GM19239 (cell line): ENCODE measurements around the gene BCL11B.

ENCODE experiments used
- DNase-seq: peaks from one replicate; pipeline ENCODE4 v3.0.0; 2011; ENCODE audit warnings: low spot score; ENCODE audit not compliant: insufficient read length
- FAIRE-seq: peaks from 2 replicates; lab custom pipeline; 2011; peaks lifted over from hg19 to GRCh38; lab: Jason Lieb, UNC

The BCL11B gene

DNA sequence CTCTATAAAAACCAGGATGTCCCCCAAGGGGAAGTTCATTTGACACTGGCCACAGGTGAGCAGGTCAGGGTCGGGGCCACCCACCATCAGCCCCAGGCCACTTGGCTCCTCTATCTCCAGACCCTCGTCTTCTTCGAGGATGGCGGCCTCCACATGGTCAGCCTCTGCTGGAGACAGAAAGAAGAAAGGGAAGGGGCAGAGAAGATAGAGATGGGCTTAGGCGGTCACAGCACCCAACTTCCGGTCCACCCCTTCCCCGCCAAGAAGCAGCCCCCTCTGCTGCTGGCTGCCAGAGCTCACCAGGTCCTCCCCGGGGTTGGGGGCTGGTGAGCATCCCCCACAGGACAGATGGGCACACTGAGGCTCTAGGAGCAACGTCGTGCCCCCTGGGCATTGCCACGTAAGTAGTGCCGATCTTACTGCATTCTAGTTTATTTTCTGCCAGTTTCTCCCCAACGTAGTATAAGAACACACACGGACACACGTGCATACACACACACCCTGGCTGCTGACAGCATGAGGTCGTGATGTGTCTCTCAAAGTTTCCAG is 14.2 kb downstream of the BCL11B start:
- FAIRE-seq (no peak), DNase-seq (no peak)

DNA sequence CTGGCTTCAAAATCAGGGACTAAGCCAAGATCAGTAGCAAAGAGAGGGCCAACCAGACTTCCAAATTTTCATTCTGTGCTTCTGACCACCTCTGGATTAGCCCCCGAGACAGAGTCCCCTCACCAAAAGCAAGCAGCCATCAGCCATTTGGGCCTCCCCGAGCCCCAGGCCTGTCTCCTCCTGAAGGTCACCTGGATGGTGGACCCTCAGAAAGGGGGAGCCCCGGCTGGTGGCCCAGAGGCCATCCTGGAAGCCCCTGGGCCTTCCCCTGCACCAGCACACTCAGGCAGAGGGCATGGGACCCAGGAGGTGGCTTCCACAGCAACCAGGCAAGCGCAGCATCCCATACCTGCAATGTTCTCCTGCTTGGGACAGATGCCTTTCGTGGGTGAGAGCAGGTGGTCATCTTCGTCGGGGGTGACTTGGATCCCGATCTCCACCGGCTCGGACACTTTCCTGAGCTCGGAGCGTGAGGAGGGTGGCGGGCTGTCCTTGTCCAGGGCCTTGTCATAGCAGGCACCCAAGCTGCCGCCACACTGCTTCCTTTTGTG is 14.8 kb downstream of the BCL11B start:
- no peak for DNase-seq
- no peak for FAIRE-seq

DNA sequence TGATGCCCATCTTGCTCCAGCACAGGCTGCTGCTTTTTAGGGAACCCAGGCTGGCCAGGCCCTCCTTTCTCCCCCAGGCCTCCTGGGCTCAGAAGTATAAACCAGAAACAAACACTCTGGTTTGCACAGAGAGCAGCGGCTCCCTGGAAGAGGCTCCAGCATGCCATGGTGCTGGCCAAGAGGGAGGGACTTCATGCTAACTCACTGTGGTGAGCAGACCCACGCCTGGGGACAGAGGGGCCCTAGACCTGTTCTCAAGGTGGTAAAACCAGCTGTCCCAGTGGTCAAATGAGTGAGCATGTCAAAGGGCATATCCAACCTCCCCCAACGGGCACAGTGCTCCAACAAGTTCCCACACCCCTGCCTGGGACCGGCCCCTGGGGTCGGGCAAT is 15.5 kb downstream of the BCL11B start:
- no peak for FAIRE-seq

DNA sequence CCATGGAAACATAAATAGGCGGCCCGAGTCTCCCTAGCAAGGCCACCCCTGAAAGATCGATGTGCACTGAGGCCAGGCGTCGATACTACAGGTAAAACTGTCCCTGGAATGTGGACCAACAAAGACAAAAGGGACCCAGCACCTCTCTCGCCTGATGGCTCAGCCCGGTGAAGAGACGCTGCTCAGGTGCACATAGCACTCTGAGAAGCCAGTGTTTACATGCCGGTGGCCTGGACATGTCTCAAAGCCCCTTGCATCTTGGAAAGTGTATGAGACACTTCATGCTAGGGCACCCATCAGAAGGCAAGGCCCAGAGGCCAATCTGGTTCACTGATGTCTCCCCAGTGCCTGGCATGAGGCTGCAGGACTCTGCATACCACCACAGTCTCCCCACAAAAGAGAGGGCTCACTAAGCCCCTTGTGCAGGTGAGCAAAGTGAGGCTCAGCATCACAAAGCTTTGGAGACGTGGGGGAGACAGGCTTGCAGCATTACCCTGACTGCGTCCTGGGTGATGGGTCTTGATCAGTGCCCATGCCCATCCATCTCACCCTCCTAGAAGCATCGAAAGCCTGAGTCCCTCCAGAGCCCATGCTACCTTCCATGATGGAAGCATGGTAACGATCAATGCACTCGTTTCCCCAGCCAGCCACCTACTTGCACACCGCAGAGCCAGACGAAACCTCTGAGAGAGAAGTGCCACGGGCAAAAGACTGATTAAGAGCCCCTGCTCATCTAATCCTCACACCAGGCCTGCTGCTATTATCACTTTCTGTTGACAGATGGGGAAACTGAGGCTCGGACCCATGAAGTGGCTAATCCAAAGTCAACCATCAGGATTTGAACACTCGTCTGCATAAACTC is 16.1 kb downstream of the BCL11B start:
- DNase-seq (no peak), FAIRE-seq (no peak)

More for the DNA sequence above, 15.5 kb downstream of the BCL11B start:
- DNase-seq: no peak

DNA sequence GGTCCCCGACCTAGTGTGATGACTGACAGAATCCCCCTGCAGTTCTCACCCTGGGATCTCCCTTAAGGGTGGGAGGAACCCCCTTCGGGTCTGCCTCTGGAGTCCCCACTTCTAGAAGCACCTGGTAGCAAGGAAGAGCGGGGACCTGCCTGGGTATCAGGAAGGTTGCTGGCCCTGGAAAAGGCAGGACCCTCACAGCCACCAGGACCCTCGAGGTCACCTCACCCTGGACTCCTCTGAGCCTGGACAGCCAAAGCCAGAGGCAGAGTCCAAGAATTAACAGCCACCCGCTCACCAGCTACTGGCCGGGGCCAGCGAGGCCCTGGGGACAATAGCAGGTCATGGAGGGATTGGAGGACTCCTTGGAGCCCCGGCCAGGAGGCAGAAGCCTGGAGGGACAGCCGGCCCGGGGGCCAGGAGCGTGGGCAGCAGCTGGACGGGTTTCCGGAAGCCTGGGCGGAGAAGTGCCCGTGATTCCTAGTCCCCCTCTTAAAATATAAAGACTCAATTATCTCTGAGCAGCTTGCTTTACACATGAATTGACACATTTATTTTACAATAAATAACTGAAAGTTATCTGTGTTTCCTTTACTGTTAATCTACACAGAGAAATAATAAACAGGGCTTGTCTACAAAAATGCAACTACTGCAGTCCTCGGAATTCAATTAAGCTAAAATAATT is 17.5 kb downstream of the BCL11B start:
- FAIRE-seq: no peak
- no peak for DNase-seq

DNA sequence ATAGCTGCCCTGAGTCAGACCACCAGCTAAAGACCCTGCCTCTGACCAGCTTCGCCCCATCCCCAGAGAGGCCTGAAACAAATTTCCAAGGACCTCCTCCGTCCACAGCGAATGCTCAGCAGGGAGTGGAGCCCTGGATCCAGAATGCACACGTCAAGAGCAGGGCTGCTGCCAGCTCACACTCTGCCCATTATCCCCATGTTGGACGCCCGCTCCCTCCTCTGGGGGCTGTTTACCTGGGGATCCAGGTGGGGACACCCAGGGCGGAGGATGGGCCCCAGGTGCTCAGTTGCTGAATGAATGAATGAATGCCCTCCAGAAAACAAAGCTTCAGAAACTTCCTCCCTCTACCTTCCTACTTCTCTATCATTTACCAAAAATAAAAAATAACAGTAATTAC is 18.1 kb downstream of the BCL11B start:
- FAIRE-seq (no peak), DNase-seq (no peak)

DNA sequence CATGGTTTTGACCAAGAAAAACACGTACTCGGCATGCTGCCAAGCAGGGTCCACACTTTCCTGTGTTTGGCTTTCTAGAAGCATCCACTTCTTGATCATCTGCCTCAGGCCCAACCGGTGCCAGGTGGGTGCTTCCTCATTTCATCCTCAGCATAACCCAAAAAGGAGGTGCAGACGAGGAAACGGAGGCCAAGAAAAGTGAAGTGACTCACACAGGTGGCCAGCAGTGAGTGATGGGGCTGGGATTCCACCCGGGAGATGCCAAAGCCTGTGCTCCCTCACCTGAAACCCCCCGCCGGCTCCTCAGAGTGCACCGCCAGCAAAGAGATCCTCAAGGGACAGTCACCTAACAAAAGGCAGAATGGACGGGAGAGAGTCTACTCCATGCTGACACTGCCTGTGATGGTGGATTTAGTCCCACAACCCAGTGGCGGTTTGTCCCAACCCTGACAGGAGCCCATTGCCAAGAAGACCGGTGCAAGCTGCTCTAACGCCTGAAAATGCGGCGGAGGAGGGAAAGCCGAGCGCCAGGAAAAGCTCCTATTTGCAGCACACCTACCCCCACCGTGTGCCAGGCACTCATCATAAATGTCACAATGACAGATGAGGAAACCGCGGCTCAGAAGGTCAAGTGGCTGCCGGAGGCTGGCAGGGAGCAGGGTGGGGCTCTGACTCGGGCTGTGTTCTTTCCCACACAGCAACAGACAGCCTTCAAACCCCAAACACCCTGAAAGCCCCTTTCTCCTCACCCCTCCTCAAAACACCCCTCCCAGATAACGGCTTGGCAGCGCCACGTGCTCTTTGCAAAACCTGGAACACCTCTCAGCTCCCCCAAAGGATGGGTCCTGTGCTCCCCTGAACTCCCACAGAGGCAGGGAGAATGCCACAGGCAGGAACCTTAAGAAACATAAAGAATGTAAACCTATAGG is 18.8 kb downstream of the BCL11B start:
- FAIRE-seq: no peak
- DNase-seq: no peak

DNA sequence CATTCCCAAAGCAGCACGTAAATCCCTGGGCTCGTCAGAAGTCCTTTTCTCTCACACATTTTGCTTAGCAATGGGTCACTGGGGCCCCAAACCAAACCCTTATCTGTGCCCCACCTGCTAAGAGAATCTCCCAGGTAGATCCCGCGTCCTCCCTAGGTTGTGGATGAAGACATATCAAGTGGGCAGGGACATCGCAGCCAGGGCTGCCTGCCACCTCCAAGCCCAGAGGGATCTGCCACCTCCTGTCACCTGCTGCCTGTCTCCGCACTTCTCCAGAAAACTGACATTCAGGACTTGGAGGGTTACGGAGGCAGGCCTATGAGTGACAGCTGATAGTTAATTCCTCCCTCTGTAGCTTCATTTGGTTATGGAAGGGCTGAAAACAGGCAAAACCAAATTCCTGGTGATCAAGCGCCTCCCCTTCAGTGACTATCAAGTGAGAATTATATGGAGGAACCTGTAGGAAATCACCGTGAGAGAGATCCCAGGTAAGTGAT is 19.5 kb downstream of the BCL11B start:
- DNase-seq: no peak
- FAIRE-seq: no peak

DNA sequence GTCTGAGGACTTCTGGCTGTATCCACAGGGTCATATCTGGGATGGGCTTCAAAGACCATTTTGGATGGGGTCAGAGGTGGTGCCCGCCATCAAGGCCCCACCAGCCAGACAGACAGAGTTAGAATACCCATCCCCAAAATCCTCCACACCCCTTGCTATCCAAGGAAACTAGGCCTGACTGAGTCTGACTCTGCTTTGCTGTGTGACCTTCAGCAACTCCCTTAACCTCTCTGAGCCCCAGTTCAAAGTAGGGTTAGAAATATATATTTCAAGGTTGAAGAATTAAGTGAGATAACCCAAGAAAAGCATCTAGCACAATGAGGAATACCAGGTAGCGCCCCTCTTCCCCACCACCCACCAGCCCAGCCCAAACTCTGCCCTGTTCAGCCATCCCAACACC is 20.3 kb downstream of the BCL11B start:
- DNase-seq (no peak), FAIRE-seq (no peak)

DNA sequence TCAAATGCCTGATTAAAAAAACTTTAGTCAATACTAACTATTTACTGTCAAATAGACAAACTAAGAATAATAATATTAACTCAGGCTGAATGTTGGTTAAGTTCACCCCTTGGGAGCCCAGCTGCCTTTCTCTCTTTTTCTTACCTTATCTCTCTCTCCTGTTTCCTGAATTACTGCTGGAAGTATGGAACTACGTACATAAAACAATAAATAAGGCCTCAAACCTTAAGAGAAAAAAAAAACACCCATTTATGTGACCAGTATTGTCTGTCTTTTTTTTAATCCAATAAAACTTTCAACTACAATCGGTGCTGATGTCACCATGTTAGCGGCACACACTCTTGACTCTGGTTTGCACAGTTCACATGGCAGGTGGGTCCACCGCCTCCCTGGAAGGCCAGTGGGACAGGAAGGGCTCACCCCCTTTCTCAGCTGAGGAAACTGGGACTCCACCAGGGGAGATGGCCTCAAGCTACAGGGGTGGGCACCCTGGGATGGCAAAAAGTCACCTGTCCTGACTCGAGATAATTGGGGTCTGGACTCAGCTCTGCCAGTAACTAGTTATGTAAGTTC is 21.3 kb downstream of the BCL11B start:
- no peak for FAIRE-seq

DNA sequence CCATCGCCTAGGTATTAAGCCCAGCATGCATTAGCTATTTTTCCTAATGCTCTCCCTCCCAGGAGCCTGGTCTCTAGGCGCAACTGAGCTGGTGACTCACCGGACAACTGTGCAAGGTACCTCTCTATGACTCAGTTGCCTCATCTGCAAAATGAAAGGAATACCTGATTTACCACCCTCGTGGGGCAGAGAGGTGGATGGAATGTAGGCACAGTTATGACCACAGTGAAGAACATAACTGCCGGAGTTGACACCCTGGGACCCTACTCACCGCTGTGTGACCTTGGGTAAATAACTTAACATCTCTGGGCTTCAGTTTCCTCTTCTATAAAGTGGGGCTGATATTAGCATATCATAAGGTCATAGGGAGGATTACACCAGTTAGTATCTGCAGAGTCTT is 22.6 kb downstream of the BCL11B start:
- FAIRE-seq (no peak), DNase-seq (no peak)

More for the DNA sequence above, 21.3 kb downstream of the BCL11B start:
- DNase-seq: no peak

DNA sequence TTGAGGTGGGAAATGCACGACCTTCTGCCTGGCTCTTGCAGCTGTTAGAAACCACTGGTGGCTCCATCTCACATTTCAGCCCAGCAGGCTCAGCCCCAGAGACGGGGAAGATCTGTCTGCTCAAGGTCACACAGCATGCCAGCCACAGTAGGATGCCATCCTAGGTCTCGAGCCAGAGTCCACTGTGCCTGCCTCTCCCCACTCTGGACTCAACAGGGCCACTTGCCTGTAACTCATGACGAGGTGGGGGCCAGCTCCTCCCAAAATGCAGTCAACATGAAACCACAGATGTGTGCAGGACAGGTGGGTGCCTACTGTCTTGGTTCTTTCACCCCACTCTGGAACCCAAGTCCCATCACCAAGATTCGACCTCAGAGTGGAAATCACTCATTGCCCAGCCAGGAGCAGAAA is 23.2 kb downstream of the BCL11B start:
- DNase-seq (no peak), FAIRE-seq (no peak)

DNA sequence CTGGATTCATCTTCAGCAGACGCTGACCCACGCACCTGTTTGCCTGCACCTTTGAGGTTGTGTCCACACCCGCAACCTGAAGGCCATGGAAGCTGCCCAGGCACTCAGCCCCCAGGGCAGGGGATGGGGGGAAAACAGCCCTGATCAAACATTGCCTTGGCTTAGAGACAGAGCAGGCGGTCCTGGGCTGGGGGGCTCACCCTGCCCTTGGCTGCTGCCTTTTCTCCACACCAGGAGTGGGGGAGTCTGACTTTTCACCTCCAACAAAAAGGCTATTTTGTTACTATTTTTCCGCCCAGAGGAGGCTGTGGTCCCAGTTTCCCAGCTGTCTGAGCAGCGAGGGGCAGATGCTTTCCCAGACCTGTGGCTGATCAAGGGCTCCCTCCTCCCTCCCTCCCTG is 24.2 kb downstream of the BCL11B start:
- DNase-seq: no peak
- no peak for FAIRE-seq

DNA sequence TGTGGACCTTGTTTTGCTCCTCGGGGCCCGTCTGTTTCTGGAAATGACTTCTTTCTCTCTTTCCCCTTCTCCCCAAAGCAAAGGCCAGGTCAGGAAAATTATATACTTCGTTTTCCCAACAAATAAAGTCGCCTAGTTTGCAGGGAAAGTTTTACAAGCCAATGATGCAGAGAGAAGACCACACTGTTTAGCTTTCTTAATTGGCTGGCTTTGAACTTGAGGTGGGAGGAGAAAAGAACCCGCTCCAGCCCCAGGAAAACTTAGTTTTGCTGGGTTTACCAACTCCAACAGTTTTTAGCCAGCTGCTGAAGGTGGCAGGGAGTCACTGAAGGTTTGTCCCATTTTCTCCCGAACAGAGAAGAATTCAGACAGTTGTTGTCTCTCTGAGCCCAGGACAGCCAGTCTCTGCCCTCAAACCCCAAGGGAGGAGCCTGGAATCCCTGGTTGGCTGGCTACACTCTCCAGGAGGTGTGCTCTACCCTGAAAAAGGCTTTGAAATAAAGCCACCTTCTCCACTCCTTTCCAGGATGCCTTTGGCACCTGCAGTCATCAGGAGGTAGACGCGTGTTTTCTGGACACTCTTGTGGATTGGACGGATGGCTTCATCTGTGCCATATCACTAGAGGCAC is 24.8 kb downstream of the BCL11B start:
- DNase-seq (no peak), FAIRE-seq (no peak)

DNA sequence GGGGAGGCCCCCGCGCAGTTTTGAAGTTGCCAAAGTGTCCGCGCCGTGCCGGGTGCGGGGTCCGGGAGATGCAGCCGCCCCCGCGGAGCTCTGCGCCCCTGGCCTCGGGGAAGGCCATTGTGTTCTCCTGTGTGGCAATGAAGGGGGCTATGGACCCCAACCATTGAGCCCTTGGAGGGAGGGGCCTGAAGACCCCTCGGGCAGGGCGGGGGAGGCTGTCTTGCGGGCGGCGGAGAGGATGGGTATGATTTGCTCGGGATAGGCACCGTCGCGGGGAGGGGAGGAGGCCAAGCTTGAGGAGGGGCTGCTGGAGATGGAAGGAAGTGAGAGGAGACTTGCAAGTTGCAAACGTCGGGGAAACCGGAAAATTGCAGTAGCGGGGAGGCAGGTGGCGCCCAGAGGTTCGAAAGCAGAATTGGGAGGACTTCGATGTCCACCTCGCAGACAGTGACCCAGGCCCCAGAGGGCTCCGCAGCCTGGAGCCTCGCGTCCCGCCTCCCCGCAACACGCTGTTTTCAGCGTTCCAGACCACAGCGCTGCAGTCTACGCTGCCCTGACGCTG is 25.4 kb downstream of the BCL11B start:
- FAIRE-seq (no peak), DNase-seq (no peak)

DNA sequence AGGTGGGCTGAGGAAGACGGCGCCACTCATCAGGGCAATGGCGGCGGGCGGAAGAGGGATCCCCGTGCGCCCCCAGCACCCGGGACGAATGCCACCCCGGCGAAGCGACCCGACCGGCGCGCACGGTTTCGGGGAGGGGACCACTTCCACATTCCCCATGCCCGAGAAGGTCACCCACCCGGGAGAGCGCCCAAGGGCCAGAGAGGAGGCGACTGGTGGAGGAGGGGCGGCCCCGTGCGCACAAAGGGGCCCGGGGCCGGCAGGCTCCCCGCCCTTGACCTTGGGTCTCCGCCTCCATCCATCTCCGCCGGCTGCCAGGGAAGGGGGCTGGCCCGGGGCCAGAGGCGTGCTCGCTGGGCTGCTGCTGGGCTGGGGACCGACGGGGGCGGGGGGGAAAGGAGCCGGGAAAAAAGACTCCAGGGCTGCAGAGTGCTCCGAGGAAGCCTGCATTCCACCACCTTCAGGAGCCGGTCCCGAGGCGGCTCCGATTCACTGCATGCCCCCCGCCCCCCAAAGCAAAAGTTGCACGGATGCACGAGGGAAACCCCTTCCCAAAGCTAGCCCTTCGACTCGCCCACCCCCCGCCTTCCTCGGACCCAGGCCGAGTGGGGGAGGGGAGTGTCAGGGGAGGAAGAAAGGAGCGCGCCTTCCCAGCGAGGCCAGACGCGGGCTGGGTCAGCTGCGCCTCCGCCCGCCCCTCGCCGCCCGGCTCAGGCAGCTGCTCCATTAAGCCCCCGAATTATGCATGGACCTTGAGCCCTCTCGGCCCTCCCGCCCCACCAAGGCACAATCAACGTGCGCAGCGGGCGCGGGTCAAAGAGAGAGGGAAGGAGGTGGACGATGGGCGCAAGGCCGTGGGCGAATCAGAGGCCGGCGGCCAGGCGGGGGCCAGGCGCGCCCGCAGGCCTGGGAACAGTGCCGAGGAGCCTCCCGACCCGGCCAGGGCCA is 26.2 kb downstream of the BCL11B start:
- no peak for DNase-seq

DNA sequence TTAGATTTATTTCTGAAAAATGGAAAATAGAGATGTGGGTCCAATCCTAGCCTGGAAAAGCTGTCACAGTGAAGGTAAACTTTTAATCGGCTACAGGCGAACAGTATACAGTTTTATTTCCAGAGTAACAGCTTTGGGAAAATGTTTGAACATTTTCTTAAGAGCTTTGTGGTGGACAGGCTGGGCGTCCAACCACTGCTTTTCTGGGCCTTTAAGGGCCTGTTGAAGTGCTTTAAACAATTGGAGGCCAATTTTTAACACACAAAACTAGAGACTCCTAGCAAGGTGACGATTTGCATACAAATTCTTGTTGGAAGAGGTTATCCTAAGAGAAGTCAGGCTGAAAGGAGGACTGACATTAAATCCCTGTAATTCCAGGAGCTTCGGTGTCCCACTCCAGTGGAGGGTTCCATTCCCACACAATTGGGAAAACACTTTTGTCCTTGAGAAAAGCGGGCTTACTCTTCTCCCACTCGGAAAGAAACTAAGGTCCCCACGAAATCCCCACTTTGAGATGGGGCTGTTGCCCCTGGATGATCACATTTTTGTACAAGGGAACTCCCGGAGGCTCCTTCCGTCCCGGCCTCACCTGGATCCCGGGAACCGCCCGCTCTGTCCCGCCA is 26.9 kb downstream of the BCL11B start:
- FAIRE-seq (no peak), DNase-seq (no peak)

More for the DNA sequence above, 26.2 kb downstream of the BCL11B start:
- no peak for FAIRE-seq
